Measurements from ENCODE around the gene MLPH. TPM values are rescaled to one million over a fixed set of nuclear protein-coding genes. Genes with fewer than 3 reads are reported as not detected.

Gene MLPH
- total RNA-seq, 1 donor: 40.6 TPM

DNA sequence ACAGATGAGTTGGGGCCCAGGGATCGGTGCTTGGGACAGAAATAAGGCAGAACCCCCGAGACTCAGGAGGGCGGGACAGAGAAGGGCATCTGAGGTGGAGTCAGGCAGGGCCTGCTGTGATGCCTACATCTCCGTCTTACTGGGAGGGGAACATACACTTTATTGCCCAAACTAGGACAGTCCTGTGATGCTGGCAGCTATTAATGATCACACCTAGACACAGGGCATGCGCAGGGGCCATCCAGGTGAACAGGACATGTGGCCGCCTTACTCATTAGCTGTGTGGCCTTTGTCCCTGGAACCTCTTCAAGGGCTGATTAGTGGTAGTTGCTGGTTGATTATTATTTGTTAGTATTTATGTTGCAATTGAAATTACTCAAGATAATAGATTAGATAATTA, 33.2 kb downstream of the MLPH start:
- no peak overlapping the region for H3K4me3 ChIP-seq (ENCODE audit: low read depth, low read length)
- no peak for DNase-seq (ENCODE audit: low read depth)
- TF ChIP-seq, protein P1, sequence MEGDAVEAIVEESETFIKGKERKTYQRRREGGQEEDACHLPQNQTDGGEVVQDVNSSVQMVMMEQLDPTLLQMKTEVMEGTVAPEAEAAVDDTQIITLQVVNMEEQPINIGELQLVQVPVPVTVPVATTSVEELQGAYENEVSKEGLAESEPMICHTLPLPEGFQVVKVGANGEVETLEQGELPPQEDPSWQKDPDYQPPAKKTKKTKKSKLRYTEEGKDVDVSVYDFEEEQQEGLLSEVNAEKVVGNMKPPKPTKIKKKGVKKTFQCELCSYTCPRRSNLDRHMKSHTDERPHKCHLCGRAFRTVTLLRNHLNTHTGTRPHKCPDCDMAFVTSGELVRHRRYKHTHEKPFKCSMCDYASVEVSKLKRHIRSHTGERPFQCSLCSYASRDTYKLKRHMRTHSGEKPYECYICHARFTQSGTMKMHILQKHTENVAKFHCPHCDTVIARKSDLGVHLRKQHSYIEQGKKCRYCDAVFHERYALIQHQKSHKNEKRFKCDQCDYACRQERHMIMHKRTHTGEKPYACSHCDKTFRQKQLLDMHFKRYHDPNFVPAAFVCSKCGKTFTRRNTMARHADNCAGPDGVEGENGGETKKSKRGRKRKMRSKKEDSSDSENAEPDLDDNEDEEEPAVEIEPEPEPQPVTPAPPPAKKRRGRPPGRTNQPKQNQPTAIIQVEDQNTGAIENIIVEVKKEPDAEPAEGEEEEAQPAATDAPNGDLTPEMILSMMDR (IDR thresholded peaks at IDR 0.05; ENCODE audit: insufficient read depth, low read depth, low read length): no peak

DNA sequence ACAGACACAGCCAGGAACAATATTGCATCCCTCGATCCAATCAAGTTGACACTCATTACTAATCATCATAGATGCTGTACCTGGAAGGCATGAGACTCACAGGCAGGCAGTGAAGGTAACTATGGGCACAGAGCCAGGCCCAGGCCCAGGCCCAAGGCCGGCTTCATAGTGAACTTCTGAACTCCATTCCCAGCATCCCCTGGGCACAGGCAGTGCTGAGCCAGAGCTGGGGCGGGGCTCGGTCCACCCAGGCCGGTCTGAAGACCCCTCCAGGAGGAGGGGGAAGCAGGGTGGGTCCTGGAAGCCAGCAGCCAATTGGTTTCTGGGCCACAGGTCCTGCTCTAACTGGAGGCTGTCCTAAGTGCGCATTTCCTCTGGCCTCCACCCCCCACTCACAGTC, 37.6 kb downstream of the MLPH start:
- no peak for DNase-seq (ENCODE audit: low read depth)
- TF ChIP-seq, protein P1 (IDR thresholded peaks at IDR 0.05; ENCODE audit: insufficient read depth, low read depth, low read length): no peak
- no peak overlapping the region for H3K4me3 ChIP-seq (ENCODE audit: low read depth, low read length)

DNA sequence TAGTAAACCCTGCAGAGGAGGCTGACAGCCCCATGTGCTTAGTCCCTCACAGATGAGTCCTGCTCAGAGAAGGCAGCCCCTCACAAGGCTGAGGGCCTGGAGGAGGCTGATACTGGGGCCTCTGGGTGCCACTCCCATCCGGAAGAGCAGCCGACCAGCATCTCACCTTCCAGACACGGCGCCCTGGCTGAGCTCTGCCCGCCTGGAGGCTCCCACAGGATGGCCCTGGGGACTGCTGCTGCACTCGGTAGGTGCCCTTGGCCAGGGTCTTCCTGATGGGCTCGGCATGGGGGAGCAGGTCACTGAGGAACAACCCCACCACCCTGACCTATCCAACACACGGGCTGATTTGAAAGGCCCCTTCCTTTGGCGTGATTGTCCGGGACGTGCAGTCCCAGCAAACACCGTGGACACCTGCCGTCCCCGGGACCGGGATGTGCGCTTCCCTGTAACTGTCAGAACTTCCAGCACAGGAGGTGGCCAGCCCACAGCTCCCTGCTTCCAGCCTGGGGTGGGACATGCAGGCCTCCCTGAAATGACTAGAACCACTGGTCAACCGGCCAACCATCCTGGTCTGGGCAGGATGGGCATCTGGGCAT, 38.6 kb downstream of the MLPH start:
- DNase-seq (ENCODE audit: low read depth): no peak
- no peak overlapping the region for H3K4me3 ChIP-seq (ENCODE audit: low read depth, low read length)
- TF ChIP-seq, protein P1 (IDR thresholded peaks at IDR 0.05; ENCODE audit: insufficient read depth, low read depth, low read length): no peak

DNA sequence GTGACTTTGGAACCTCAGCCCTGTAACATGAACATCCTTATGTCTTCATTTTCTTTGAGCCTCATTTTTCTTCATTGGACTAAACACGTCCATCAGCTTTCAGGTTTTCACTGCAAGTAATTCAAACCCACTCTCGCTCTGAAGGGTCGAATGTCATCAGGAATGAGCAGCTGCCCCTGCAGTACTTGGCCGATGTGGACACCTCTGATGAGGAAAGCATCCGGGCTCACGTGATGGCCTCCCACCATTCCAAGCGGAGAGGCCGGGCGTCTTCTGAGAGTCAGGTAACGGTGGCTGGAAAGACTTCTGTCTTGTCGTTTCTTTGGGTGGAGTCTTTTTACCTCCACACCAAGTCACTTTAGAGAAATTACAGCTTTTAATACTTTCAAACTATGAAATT, 40.2 kb downstream of the MLPH start:
- TF ChIP-seq, protein P1 (IDR thresholded peaks at IDR 0.05; ENCODE audit: insufficient read depth, low read depth, low read length): no peak
- no peak overlapping the region for H3K4me3 ChIP-seq (ENCODE audit: low read depth, low read length)
- DNase-seq (ENCODE audit: low read depth): no peak

DNA sequence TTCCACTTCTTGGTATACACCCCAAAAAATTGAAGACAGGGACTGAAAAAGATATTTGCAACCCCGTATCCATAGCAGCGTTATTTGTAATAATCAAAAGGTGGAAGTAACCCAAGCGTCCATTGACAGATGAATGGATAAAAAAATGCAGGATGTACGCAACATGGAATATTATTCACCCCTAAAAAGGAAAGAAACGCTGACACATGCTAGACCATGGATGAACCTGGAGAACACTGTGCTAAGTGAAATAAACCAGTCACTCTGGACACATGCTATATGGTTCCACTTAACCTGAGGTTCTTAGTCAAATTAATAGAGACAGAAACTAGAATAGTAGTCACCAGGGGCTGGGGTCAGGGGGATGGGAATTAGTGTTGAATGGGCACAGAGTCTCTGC, 40.7 kb downstream of the MLPH start:
- TF ChIP-seq, protein P1 (IDR thresholded peaks at IDR 0.05; ENCODE audit: insufficient read depth, low read depth, low read length): no peak
- no peak for DNase-seq (ENCODE audit: low read depth)
- no peak overlapping the region for H3K4me3 ChIP-seq (ENCODE audit: low read depth, low read length)

DNA sequence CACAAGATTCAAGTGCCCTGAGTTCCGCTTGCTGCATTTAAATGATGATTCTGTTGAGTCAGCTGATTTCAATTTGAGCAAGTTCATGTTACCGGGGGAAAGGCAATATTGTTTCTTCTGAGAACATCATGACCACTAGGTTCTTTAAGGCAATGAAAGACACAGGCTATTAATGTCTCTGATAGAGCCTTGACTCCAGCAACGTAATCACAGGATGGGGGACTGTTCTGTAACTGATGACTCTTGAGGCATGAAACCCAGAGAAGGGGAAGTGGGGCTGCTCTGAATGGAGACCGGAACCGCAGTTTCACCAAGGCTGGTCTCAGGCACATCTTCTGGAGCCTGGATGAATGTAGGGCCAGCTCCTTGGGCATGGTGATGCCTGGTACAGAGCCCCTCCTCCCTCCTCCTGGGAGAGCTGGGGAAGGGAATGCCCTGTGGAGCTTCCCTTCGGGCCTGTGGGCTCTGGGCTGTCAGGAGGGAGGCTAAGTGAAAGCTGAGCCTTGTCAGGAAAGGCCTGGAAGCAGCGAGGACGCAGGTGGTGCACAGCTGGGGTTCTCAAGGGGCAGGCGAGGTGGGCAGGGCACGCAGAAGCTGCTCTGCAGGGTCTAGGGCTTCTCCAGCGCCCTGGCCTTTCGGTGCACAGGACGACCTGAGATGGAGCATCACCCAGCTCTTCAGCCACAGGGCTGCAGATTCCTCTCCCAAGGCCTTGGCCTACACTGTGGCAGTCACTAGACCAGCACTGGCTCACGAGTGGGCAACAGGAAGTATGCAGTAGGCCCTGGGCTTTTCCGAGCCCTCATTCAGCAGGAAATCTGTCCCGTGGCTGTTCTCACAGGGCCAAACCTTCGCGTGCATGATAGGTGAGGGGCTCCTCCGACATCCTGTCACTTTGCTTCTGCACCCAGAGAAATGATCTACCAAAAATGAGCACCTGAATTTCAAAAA, 42.7 kb downstream of the MLPH start:
- no peak overlapping the region for H3K4me3 ChIP-seq (ENCODE audit: low read depth, low read length)
- no peak for DNase-seq (ENCODE audit: low read depth)
- TF ChIP-seq, protein P1 (IDR thresholded peaks at IDR 0.05; ENCODE audit: insufficient read depth, low read depth, low read length): no peak
